IMR-90 (cell line): ENCODE data around the gene EVI2A.

Source experiments
- BHLHE40 ChIP-seq: fragments of 150-350 bp; IDR thresholded peaks from 2 replicates; pipeline ENCODE4 v1.6.1; 2016; ENCODE audit warnings: mild to moderate bottlenecking, low read depth, low read length
- CEBPB ChIP-seq: IDR thresholded peaks from 2 replicates; pipeline ENCODE4 v1.6.1; 2012; ENCODE audit warnings: low read depth, low read length, improper control_type of control experiment
- CHD1 ChIP-seq: IDR thresholded peaks from 2 replicates; pipeline ENCODE4 v1.6.1; 2012; ENCODE audit warnings: low read depth, low read length, improper control_type of control experiment
- CTCF ChIP-seq: conservative IDR thresholded peaks from 2 replicates; pipeline ENCODE4 v1.5.1; 2012; ENCODE audit warnings: mild to moderate bottlenecking, low read depth, low read length, improper control_type of control experiment
- ELK1 ChIP-seq: fragments of 150-350 bp; IDR thresholded peaks from 2 replicates; pipeline ENCODE4 v1.6.1; 2016; ENCODE audit warnings: low read depth, mild to moderate bottlenecking, low read length, moderate library complexity, borderline replicate concordance
- FOS ChIP-seq: fragments of 150-350 bp; IDR thresholded peaks from 2 replicates; pipeline ENCODE4 v1.6.1; 2016; ENCODE audit warnings: low read depth, low read length
- MAFK ChIP-seq: IDR thresholded peaks from 2 replicates; pipeline ENCODE4 v1.6.1; 2012; ENCODE audit warnings: low read depth, low read length, improper control_type of control experiment
- MAZ ChIP-seq: IDR thresholded peaks from 2 replicates; pipeline ENCODE4 v1.6.1; 2012; ENCODE audit warnings: low read depth, mild to moderate bottlenecking, low read length, improper control_type of control experiment, moderate library complexity, borderline replicate concordance
- MXI1 ChIP-seq: IDR thresholded peaks from 2 replicates; pipeline ENCODE4 v1.6.1; 2012; ENCODE audit warnings: low read depth, mild to moderate bottlenecking, low read length, moderate library complexity, borderline replicate concordance
- POLR2A ChIP-seq: IDR thresholded peaks from 2 replicates; pipeline ENCODE4 v1.6.1; 2012; ENCODE audit warnings: mild to moderate bottlenecking, low read depth, low read length
- RAD21 ChIP-seq: IDR thresholded peaks from 2 replicates; pipeline ENCODE4 v1.6.1; 2012; ENCODE audit warnings: low read length, improper control_type of control experiment
- RFX5 ChIP-seq: IDR thresholded peaks from 2 replicates; pipeline ENCODE4 v1.8.0; 2012; ENCODE audit warnings: low read depth, mild to moderate bottlenecking, low read length, moderate library complexity
- TF ChIP-seq, protein P1 (sequence below): fragments of 150-350 bp; IDR thresholded peaks from 2 replicates; pipeline ENCODE4 v1.6.1; 2017; ENCODE audit warnings: mild to moderate bottlenecking, antibody characterized with exemption, low read length, low read depth

DNA sequence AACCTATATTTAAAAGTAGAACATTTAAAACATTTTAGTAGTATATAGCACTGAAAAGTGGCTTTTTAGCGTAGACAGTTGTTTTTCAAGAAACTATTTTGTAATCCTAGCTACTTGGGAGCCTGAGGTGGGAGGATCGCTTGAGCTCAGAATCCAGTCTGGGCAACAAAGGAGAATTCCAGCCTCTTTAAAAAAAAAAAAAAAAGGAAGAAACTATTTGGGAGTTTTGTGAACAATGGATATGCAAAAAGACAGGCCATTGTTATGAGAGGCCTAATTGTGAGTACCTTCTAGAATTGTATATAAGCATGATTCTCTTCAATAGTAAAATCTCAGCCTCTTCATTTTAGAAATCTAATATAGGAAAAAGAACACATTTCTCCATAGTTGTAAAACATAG lies 42.0 kb downstream of the EVI2A start:
- no peak for TF ChIP-seq MAZ
- TF ChIP-seq MAFK: no peak
- no peak for TF ChIP-seq POLR2A
- no peak for TF ChIP-seq ELK1
- TF ChIP-seq BHLHE40: no peak
- TF ChIP-seq CTCF: no peak
- TF ChIP-seq, protein P1, sequence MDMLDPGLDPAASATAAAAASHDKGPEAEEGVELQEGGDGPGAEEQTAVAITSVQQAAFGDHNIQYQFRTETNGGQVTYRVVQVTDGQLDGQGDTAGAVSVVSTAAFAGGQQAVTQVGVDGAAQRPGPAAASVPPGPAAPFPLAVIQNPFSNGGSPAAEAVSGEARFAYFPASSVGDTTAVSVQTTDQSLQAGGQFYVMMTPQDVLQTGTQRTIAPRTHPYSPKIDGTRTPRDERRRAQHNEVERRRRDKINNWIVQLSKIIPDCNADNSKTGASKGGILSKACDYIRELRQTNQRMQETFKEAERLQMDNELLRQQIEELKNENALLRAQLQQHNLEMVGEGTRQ: no peak
- TF ChIP-seq CEBPB: no peak
- TF ChIP-seq MXI1: no peak
- no peak for TF ChIP-seq RFX5
- TF ChIP-seq CHD1: no peak
- no peak for TF ChIP-seq RAD21
- no peak for TF ChIP-seq FOS
